Hepatocyte (in vitro differentiated cells): ENCODE data around the gene LSG1. TPM values are rescaled to one million over a fixed set of nuclear protein-coding genes. Genes with fewer than 3 reads are reported as not detected.

Source experiments
- DNase-seq: peaks from one replicate; pipeline ENCODE4 v3.0.0-alpha.2; 2016; ENCODE audit warnings: low spot score
- H2AFZ ChIP-seq: fragments of 200-600 bp; sonication (generic); 2 replicates; pipeline ENCODE4 v1.6.0; 2016; ENCODE audit warnings: antibody characterized with exemption, mild to moderate bottlenecking
- H3K27ac ChIP-seq: fragments of 200-600 bp; sonication (generic); 2 replicates; pipeline ENCODE4 v1.5.1; 2016; ENCODE audit warnings: mild to moderate bottlenecking
- H3K27me3 ChIP-seq: fragments of 200-600 bp; sonication (generic); 2 replicates; pipeline ENCODE4 v1.6.1; 2016
- H3K36me3 ChIP-seq: fragments of 200-600 bp; sonication (generic); replicated peaks from 2 replicates; pipeline ENCODE4 v1.5.1; 2016; ENCODE audit warnings: low read depth; ENCODE audit not compliant: insufficient read depth
- H3K4me1 ChIP-seq: fragments of 200-600 bp; sonication (generic); 2 replicates; pipeline ENCODE4 v1.5.1; 2016; ENCODE audit warnings: mild to moderate bottlenecking, moderate library complexity; ENCODE audit not compliant: insufficient read depth
- H3K4me2 ChIP-seq: fragments of 200-600 bp; sonication (generic); 2 replicates; pipeline ENCODE4 v1.6.0; 2016
- H3K4me3 ChIP-seq: fragments of 200-600 bp; sonication (generic); 2 replicates; pipeline ENCODE4 v1.5.1; 2016; ENCODE audit warnings: mild to moderate bottlenecking
- H3K79me2 ChIP-seq: fragments of 200-600 bp; sonication (generic); 2 replicates; pipeline ENCODE4 v1.6.0; 2017; ENCODE audit warnings: mild to moderate bottlenecking
- H3K9me2 ChIP-seq: fragments of 200-600 bp; sonication (generic); replicated peaks from 2 replicates; pipeline ENCODE4 v1.6.0; 2017; ENCODE audit warnings: mild to moderate bottlenecking; ENCODE audit not compliant: insufficient read depth
- H3K9me3 ChIP-seq: fragments of 200-600 bp; sonication (generic); 2 replicates; pipeline ENCODE4 v1.5.1; 2016; ENCODE audit warnings: low read depth, mild to moderate bottlenecking
- H4K20me1 ChIP-seq: fragments of 200-600 bp; sonication (generic); 2 replicates; pipeline ENCODE4 v1.6.0; 2016; ENCODE audit warnings: mild to moderate bottlenecking; ENCODE audit not compliant: insufficient read depth, poor library complexity, severe bottlenecking
- CTCF ChIP-seq: fragments of 200-600 bp; sonication (generic); IDR thresholded peaks from 2 replicates; pipeline ENCODE4 v1.5.1; 2016; ENCODE audit warnings: antibody characterized with exemption, mild to moderate bottlenecking; ENCODE audit not compliant: poor library complexity
- EZH2 ChIP-seq: fragments of 200-600 bp; sonication (generic); IDR thresholded peaks from 2 replicates; pipeline ENCODE4 v1.6.1; 2016; ENCODE audit warnings: antibody characterized with exemption, mild to moderate bottlenecking, borderline replicate concordance
- EZH2phosphoT487 ChIP-seq: fragments of 200-600 bp; sonication (generic); IDR thresholded peaks from one replicate; pipeline ENCODE4 v1.6.1; 2018; ENCODE audit warnings: antibody characterized with exemption, mild to moderate bottlenecking, low read depth, moderate library complexity; ENCODE audit not compliant: unreplicated experiment, severe bottlenecking
- WGBS: methylation state at CpG from one replicate; pipeline ENCODE4 v1.1.6; 2016; ENCODE audit warnings: low lambda C conversion rate; ENCODE audit errors: missing lambda C conversion rate; 5-methylcytosine and 5-hydroxymethylcytosine counted together
- polyA plus RNA-seq: library from polyadenylated mRNA; unstranded; fragments of >200 nt; fragmentation: Nextera tagmentation; extraction: Ambion mirVana; gene quantifications from 2 replicates; pipeline ENCODE4 v1.2.1, GENCODE V29; 2016
- total RNA-seq: library from RNA; depleted of rRNA; stranded (reverse); fragments of >200 nt; gene quantifications from 2 replicates; pipeline ENCODE4 v1.2.3, GENCODE V29; 2014

Gene LSG1
- total and polyA plus RNA-seq, 2 experiments from 2014 or later: 27.0 to 29.5 TPM

- Histone ChIP-seq H4K20me1 (no peaks in the 10 kb centered on the region), H3K4me3 (no peak overlapping the region), H3K79me2 (peaks cover 12% of the 10 kb centered on the region), H3K9me3 (no peaks in the 10 kb centered on the region), H3K27ac (no peak overlapping the region), H3K4me2 (no peak overlapping the region), H3K36me3 (no peaks in the 10 kb centered on the region), H3K27me3 (peaks cover 7% of the 10 kb centered on the region), H2AFZ (no peak overlapping the region), H3K4me1 (peaks cover 6% of the 10 kb centered on the region), H3K9me2 (no peaks in the 10 kb centered on the region)
- no peak for DNase-seq
- 73% methylated on average over 4 of the region's 4 CpGs for WGBS
- TF ChIP-seq EZH2phosphoT487 (no peak), EZH2 (no peak), CTCF (no peak)
These were observed 3.7 kb upstream of the LSG1 start for GRCh38 chr3:194675680-194676079.

GRCh38 chr3:194675081-194675640 lies 3.2 kb upstream of the LSG1 start:
- no peaks in the 10 kb centered on the region for H4K20me1 ChIP-seq
- H3K9me3 ChIP-seq: no peaks in the 10 kb centered on the region
- H3K27me3 ChIP-seq: peaks cover 7% of the 10 kb centered on the region
- no peak overlapping the region for H3K27ac ChIP-seq
- H3K36me3 ChIP-seq: no peaks in the 10 kb centered on the region
- H2AFZ ChIP-seq: no peak overlapping the region
- peaks cover 8% of the 10 kb centered on the region for H3K4me1 ChIP-seq
- 77% methylated on average over 12 of the region's 12 CpGs for WGBS
- TF ChIP-seq EZH2phosphoT487 (no peak), EZH2 (no peak), CTCF (no peak)
- H3K4me3 ChIP-seq: no peak overlapping the region
- no peak overlapping the region for H3K4me2 ChIP-seq
- H3K79me2 ChIP-seq: peaks cover 17% of the 10 kb centered on the region
- DNase-seq: no peak
- no peaks in the 10 kb centered on the region for H3K9me2 ChIP-seq

GRCh38 chr3:194673761-194674160 lies 1.8 kb upstream of the LSG1 start:
- H3K4me3 ChIP-seq: no peak overlapping the region
- TF ChIP-seq CTCF: no peak
- no peak for TF ChIP-seq EZH2
- no peak for TF ChIP-seq EZH2phosphoT487
- no peaks in the 10 kb centered on the region for H3K36me3 ChIP-seq
- no peak overlapping the region for H2AFZ ChIP-seq
- H3K4me1 ChIP-seq: peaks cover 8% of the 10 kb centered on the region
- H3K9me3 ChIP-seq: no peaks in the 10 kb centered on the region
- peaks cover 31% of the 10 kb centered on the region for H3K79me2 ChIP-seq
- no peaks in the 10 kb centered on the region for H3K9me2 ChIP-seq
- H3K4me2 ChIP-seq: no peak overlapping the region
- no peaks in the 10 kb centered on the region for H4K20me1 ChIP-seq
- H3K27ac ChIP-seq: no peak overlapping the region
- H3K27me3 ChIP-seq: peaks cover 7% of the 10 kb centered on the region
- 79% methylated on average over 3 of the region's 3 CpGs for WGBS
- DNase-seq: no peak

GRCh38 chr3:194672876-194673275 lies 885 bp upstream of the LSG1 start:
- WGBS: 53% methylated on average over 5 of the region's 5 CpGs
- Histone ChIP-seq H3K4me3 (peak overlapping the region; percentile 38), H2AFZ (peak overlapping the region; percentile 87), H3K4me1 (peaks cover 8% of the 10 kb centered on the region), H3K9me2 (no peaks in the 10 kb centered on the region), H3K36me3 (no peaks in the 10 kb centered on the region), H3K27ac (peak overlapping the region; percentile 92), H3K27me3 (peaks cover 7% of the 10 kb centered on the region), H4K20me1 (no peaks in the 10 kb centered on the region), H3K4me2 (peak overlapping the region; percentile 84), H3K9me3 (no peaks in the 10 kb centered on the region), H3K79me2 (peaks cover 40% of the 10 kb centered on the region)
- no peak for TF ChIP-seq EZH2
- TF ChIP-seq EZH2phosphoT487: no peak
- no peak for TF ChIP-seq CTCF
- no peak for DNase-seq
